ENCODE results near the gene SEC22B.
"Not testable (repeated sequence)": the region's sequence is repeated elsewhere in the genome, so short reads cannot be mapped to it uniquely, and the experiment has no call there.

Gene SEC22B

DNA sequence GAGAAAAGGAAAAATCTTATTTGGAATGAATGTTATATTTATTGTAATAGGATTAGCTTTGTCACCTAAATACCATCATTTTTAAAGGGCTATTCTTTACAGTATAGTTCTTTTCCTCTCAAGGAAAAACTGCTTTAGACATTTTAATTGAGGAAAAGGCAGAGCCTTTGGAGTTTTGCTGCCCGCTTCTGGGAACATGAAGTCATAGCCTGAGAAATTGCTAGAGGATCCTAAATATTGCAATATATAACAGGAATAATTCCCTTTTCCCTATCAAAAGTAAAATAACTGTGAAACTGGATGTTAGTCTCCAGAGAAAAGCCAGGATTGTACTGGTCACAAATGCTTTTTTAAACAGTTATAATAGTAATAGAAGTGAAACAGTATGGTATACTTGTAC lies 30.5 kb downstream of the SEC22B start:
- not testable (repeated sequence) for DNase-seq (ENCODE audit: low read depth in 1 of 2, low spot score in 1 of 2)

DNA sequence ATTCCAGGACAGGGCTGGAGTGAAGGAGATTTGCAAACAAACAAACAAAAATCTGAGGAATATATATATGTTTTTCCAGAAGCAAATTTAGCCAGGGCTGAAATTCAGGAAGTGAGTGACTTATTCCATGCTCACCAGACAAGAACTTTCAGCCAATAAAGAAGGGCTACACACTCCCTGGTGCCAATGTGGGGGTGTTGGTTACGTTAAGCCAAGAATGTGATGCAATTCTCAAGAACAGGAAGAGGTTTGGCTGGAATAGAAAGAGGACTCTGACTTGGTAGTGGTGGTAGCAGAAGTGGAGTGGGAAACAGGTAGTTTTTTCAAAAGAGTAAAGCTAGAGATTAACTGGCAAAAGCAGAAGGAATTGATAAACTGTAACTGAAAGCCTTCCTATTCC lies 31.7 kb downstream of the SEC22B start:
- DNase-seq (ENCODE audit: low read depth in 1 of 2, low spot score in 1 of 2) = not testable (repeated sequence)

DNA sequence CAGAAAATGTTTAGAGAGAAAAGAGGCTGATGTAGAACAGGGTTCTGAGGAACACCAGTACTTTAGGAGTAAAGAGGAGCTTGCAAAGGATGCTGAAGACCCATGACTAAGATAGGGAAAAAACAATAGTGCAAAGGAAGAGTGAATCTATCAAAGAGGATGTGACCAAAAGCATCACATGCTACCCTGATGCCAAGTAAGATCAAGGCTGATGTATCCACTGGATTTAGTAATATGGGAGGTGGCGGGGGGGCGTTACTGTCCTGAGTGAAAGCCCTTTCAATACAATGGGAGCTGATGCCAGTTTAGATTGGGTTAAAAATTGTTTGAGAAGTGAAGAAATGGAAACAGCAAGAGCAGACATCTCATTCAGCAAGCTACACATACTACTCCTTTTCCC lies 32.2 kb downstream of the SEC22B start:
- not testable (repeated sequence) for DNase-seq (ENCODE audit: low read depth in 1 of 2, low spot score in 1 of 2)

DNA sequence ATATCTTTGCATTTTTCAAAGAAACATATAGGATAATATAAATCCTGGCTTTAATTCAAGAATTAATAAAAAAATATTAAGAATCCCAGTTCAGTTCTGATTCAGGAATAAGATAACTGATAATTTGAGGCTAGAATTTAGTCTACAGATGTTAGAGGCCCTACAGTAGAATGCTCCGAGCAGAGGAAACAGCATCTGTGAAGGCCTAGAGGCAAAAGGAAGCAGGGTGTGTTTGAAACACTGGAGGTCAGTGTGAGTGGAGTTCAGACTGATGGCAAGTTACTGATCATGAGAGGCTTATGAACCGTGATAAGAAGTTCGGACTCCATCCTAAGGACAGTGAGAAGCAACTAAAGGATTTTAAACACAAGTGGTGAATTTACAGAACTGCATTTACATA lies 33.0 kb downstream of the SEC22B start:
- DNase-seq (ENCODE audit: low read depth in 1 of 2, low spot score in 1 of 2) = not testable (repeated sequence)

DNA sequence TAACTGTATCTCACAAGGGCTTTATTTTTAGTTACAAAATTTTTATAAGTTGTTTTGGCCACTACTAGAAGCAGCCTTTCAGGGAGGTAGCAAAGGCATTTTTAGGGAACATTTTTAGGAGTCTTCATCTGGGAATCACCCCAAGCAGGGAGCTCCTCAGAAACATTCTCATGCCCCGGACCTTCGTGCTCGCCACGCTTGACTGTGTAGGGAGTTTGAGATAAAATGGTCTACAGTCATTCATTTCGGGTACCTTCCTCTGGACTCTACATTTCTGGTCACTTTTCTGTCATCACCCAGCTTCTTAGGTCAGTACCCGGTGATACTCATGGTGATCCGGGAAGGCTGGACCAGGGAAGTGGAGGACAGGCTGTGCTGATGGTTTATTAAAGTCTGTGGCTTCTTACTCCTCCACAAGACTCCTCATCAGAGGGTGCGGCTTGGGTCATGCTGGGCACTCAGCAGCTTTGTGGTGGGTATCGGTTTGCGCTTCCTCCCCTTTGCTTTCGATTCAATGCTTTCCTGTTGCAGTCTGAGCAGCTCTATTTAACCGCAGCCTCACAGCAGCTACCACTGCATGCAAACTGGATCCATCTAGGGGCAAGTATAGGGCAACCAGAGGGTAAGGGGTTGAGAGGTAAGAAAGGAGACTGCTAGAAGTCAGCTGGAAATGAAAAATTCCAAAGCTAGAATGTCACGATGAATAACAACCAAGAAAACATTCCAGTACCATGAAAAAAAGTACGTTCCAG lies 33.6 kb downstream of the SEC22B start:
- DNase-seq (ENCODE audit: low read depth in 1 of 2, low spot score in 1 of 2) = peak; percentile 14 to 23

DNA sequence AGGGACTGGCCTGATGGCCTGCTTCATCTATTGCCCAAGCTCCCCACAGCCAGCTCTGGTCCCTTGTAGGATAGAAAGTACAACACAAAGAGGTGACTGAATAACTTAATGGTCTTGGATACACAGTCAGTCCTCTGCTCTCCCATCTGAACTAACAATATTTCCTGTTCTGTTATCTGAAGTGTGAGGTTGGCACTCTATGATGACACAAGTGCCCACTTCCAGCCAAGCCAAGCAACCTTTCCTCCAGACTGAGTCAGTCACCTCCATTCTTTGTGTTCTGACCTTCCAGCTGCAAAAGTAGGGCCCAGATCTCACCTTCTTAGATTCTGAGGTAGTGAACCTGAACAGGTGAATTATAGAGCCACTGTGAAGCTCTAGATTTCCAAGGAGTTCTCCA lies 34.5 kb downstream of the SEC22B start:
- not testable (repeated sequence) for DNase-seq (ENCODE audit: low read depth in 1 of 2, low spot score in 1 of 2)

DNA sequence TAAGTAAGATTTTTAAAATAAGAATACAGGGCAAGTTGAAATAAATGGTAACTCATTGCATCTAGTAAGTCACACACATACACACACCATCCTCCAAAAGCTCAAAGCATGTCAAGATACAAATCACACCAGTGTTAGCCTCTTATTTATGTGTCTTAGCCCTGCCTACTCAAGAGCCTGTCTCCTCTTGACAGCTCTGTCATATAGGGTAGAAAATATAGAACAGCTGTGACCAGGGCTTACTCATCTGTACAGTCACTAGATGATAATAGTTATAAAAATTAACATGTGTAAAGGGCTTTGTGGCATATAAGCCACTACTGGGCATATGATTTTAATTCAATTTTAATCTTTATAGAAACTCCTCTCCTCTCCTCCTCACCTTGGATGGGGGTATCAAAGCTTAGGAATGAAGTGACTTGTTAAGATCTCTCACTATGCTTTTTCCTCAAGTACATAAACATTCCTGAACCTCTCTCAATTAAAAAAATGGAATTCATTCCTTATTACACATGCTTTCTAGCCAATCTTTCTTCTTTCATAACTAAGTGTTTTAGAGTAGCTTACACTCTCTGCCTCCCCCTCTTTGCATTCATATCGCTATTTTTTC lies 35.6 kb downstream of the SEC22B start:
- DNase-seq (ENCODE audit: low read depth in 1 of 2, low spot score in 1 of 2) = not testable (repeated sequence)

DNA sequence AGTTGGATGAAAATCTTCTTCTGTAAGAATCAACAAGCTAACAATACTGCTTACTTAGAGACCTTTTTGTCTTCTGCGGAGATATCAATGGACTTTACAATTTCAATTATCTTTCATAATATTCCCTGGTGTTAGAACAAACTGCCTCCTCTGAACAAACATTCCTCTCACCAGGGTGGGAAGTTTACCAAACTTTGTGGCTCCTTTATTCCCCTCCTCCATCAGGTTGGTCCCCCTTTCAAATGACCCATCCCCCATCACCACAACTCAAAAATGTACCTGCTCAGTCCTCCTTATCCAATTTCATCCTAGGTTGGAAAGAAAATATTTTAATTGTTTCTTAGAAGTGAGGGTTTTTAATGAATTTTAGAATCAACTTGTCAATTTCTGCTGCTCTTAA lies 40.2 kb downstream of the SEC22B start:
- not testable (repeated sequence) for DNase-seq (ENCODE audit: low read depth in 1 of 2, low spot score in 1 of 2)

DNA sequence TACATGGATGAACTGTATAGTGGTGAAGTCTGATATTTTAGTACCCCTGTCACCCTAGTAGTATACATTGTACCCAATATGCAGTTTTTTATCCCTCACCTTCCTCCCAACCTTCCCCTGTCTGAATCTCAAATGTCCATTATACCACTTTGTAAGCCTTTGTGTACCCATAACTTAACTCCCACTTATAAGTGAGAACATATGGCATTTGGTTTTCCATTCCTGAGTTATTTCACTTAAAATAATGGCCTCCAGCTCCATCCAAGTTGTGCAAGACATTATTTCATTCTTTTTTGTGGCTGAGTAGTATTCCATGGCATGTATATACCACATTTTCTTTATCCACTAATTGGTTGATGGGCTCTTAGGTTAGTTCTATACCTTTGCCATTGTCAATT lies 42.4 kb downstream of the SEC22B start:
- not testable (repeated sequence) for DNase-seq (ENCODE audit: low read depth in 1 of 2, low spot score in 1 of 2)

DNA sequence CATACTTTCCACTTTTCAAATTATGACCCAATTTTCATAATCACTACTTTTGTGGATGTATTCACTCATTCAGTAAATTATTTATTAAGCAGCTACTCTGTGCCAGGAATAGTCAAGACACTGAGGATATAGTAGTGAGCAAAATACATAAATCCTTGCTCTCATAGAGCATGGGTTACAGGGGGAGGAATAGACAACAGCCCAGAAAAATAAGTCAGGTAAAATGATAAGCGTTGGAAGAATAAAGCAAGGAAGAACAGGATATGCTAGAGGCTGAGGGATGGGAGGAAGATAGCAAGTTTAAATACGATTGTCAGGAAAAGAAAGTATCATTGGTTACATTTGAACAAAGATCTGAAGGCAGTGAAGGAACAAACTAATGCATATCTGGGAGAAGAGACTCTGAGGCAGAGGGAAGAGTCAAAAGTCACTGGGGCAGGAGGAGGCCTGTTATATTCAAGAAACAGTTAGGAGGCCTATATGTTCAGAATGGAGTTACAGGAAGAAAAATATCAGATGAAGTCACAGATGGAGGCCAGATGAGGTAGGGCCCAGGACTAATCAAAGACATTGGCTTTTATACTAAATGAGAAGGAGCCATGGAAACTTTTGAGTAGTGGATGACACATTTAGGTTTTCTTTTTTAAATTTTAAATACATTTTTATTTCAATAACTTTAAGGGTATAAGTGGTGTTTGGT lies 42.9 kb downstream of the SEC22B start:
- DNase-seq (ENCODE audit: low read depth in 1 of 2, low spot score in 1 of 2) = no peak

DNA sequence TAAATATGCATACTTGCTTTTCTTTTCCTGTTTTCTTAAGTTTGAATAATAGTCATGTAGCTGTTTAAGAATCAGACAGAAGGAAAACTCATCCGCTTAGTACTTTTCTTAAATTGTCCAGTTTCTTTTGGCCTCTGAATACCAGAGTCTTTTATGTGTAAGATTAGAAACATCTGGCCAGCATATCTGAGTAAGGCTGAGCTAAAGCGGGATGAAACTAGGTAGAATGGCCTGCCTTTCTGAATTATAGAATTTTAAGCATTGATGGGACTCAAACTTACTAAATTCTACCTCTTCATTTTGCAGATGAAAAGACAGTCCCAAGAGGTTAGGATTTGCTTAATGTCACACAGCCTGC lies 43.9 kb downstream of the SEC22B start:
- DNase-seq (ENCODE audit: low read depth in 1 of 2, low spot score in 1 of 2) = not testable (repeated sequence)

DNA sequence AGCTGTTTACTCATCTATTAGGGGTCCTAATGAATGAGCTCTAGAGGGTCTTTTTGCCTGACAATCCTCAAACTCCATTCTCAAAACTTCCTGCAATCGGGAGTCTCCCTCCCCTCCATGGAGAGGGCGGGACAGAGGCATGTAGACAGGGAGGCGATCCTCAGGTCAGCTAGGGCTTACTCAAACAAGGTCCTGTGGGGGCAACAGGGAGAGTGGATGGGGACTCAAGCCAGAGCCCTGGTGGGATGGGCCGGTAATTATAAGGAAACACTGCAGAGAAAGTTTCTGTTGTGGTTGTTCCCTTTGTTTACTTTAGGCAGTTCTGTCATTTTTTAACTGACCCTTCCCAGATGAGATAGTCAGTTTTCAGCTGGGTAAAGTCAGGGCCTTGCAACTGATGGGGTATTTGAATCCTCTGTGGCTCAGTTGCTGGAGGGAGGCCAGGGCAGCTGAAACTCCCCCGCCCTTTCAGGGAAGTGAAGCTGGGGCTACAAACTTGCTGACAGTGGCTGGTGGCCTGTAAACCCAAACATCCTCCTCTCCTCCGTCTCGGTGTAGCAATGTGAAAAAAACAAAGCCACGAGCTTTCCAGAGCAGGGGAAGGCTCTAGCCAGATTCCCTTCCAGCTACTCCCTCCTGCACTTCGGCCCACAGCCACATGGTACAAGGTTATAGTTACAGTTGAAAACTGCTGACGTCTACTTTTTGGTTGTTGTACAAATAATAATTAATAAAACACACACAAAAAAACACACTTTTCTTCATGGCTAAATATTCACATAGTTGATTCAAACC lies 44.5 kb downstream of the SEC22B start:
- not testable (repeated sequence) for DNase-seq (ENCODE audit: low read depth in 1 of 2, low spot score in 1 of 2)

DNA sequence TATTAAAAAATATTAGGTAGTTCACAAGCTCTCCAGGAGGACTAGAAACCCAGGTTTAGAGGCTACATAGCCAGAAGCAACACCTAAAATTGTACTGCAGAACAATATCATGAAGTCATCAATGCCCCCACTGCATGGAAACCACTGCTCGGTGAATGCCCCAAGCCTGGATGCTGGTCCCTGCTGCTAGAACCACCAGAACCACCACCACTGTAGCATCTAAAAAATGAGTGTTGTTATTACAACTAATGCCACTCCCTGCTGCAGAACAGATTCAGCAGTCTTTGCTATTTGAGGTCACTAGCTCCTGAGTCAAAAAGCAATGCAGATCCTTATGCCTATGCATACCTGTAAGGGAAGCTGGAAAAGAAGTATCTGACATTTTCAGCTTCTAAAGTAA lies 48.4 kb downstream of the SEC22B start:
- not testable (repeated sequence) for DNase-seq (ENCODE audit: low read depth in 1 of 2, low spot score in 1 of 2)

DNA sequence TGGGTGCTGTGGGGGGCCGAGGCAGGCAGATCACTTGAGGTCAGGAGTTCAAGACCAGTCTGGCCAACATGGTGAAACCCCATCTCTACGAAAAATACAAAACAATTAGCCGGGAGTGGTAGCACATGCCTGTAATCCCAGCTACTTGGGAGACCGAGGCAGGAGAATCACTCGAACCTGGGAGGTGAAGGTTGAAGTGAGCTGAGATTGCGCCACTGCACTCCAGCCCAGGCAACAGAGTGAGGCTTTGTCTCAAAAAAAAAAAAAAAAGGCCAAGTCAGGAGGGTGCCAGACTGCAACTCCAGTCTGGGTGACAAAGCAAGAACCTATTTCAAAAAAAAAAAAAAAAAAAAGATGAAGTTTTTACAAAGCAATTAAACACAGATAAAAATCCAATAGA lies 50.1 kb downstream of the SEC22B start:
- DNase-seq (ENCODE audit: low read depth in 1 of 2, low spot score in 1 of 2) = not testable (repeated sequence)

DNA sequence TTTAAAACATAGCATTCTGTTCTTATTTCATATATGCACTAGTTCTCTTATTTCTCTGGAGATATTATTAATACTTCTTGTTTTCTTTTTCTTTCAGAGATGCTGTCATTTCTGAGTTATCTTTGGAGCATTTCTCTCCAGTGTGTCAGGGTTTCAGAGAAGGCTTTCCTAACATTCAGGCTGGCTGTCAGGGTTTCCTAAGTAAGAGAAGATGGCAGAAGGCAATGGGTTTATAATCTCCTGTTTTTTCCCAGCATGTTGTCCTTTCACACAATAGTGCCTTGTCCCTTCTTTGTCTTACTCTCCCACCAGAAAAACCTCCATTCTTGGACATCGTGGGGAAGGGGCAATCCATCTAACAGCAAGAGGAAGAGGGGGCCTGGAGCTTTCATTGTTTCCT lies 51.7 kb downstream of the SEC22B start:
- DNase-seq (ENCODE audit: low read depth in 1 of 2, low spot score in 1 of 2) = not testable (repeated sequence)

DNA sequence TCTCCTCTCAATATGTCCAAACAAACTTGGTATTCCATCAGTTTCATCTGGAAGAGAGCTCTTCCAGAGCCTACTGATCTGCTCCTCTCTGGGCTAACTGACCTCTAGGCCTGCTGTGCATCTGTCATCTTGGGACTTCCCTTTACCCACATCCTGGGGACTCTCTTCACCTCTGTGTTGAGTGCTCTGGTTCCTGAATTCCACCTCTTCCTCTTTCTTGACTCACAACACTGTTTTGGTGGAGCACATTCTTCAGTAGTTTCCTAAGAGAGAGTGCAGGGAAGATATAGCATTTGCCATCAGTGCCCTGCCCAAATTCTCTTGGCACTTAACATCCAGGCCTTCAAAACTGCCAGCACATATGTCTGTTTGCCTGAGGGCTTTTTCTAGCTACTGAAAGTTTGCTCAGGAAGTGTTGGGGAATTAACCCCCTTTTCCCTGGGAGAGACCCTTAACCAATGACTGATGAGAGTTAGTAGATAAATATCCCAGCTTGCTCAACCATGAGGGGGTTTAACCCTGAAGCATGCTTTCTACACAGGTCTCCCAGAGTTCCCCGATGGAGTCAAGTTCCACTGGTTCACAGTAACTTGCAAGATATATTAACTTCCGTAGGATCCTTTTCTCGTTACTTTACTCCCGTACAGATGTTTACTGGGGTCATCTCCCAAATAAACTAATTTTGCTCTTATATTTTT lies 52.4 kb downstream of the SEC22B start:
- DNase-seq (ENCODE audit: low read depth in 1 of 2, low spot score in 1 of 2) = not testable (repeated sequence)

DNA sequence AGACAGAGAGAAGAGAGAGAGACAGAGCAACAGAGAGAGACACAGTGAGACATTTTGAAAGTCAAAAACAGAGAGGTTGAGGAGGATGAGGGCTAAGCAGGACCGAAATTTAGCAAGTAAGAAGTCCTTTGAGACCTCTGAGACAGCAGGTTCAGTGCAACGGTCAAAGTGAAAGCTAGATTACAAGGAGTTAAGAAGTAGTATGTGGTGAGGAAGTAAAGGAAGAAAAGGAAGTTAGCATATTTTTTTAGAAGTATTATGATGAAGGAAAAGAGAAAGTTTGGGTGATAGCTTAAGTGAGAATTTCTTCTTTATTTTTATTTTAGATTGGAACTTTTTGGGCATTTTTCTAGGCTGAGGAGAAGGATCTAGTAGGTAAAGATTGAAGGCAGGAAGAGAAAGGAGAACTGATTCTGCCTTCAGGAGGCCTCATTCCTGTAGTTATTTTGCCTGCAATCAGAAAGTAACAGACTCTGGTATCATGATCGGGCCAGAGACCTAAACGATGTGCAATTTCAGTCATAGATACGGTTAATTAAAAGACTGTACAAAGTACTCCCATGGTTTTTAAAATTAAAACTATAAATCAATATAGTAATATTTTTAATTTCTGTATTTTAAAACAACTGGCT lies 53.9 kb downstream of the SEC22B start:
- not testable (repeated sequence) for DNase-seq (ENCODE audit: low read depth in 1 of 2, low spot score in 1 of 2)

DNA sequence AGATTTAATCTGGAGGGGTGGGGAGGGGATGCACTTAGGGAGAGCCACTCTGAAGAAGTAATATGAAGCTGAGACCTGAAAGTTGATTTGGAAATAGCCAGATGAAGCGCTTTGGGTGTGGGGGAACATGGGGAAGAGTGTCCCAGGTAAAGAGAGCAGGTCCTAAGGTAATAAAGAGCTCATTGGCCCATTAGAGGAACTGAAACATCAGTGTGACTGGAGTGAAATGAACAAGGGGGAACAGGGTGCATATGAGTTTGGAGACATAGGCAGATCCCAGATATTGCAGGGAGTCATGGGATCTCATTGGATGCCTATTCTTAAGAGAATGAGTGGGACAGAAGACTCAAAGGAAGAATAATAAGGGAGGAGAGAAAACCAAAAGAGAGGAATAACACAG lies 54.5 kb downstream of the SEC22B start:
- not testable (repeated sequence) for DNase-seq (ENCODE audit: low read depth in 1 of 2, low spot score in 1 of 2)

DNA sequence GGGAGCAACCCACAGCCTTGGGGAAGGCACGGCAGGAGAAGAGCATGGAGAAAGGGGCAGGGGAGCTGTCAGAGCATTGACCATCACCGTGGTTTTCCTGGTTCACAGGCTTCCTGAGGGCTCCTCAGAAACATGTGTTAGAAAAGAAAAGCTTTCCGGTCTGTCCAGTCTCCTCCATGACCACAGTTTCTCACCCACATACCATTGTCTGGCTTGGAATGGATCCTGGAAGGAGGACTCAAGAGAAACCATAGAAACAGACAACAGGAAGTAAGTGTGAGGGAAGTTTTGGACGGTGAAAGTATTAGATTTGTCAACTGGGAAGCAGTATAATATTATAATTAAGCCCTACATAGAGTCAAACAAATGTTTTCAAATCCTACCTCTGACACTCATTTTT lies 55.8 kb downstream of the SEC22B start:
- DNase-seq (ENCODE audit: low read depth in 1 of 2, low spot score in 1 of 2) = not testable (repeated sequence)
